GM18519 (cell line): ENCODE measurements around the gene TNFRSF6B.

Experiments used
- ATAC-seq: cut with Tn5 transposase; IDR thresholded peaks from one replicate; pipeline ENCODE4 v1.9.1; 2021; ENCODE audit warnings: mild to moderate bottlenecking, moderate library complexity; ENCODE audit not compliant: unreplicated experiment, low FRiP score

TNFRSF6B gene

GRCh38 chr20:63682384-63683139, 13.9 kb upstream of the TNFRSF6B start:
- ATAC-seq: no peak

- no peak for ATAC-seq
Measured at GRCh38 chr20:63685269-63686026, 11.0 kb upstream of the TNFRSF6B start.

GRCh38 chr20:63686094-63686491, 10.4 kb upstream of the TNFRSF6B start:
- no peak for ATAC-seq

GRCh38 chr20:63686492-63687321, 9.7 kb upstream of the TNFRSF6B start:
- no peak for ATAC-seq

GRCh38 chr20:63687419-63688178, 8.9 kb upstream of the TNFRSF6B start:
- no peak for ATAC-seq

- no peak for ATAC-seq
Measured at GRCh38 chr20:63688228-63689045, 8.0 kb upstream of the TNFRSF6B start.

GRCh38 chr20:63689046-63690002, 7.1 kb upstream of the TNFRSF6B start:
- ATAC-seq: no peak

- no peak for ATAC-seq
Measured at GRCh38 chr20:63690003-63690897, 6.2 kb upstream of the TNFRSF6B start.

- no peak for ATAC-seq
Measured at GRCh38 chr20:63690898-63691710, 5.3 kb upstream of the TNFRSF6B start.

- no peak for ATAC-seq
Measured at GRCh38 chr20:63691711-63692435, 4.6 kb upstream of the TNFRSF6B start.

- ATAC-seq: no peak
Measured at GRCh38 chr20:63692436-63693082, 3.9 kb upstream of the TNFRSF6B start.

GRCh38 chr20:63693083-63693732, 3.2 kb upstream of the TNFRSF6B start:
- no peak for ATAC-seq

- ATAC-seq: no peak
Measured at GRCh38 chr20:63693733-63694583, 2.5 kb upstream of the TNFRSF6B start.
